HepG2 (cell line): ENCODE results near the gene IFITM10. TPM values are rescaled to one million over a fixed set of nuclear protein-coding genes. Genes with fewer than 3 reads are reported as not detected.

ENCODE experiments used
- DNMT1 ChIP-seq: sonication (generic); formaldehyde crosslinking; IDR thresholded peaks from 2 replicates; pipeline ENCODE4 v1.5.1; 2020; ENCODE audit warnings: mild to moderate bottlenecking, missing genetic modification reagents
- PAXIP1 ChIP-seq: sonication (generic); formaldehyde crosslinking; conservative IDR thresholded peaks from 2 replicates; pipeline ENCODE4 v1.4.0; 2020; ENCODE audit warnings: mild to moderate bottlenecking, missing genetic modification reagents, moderate library complexity
- THAP7 ChIP-seq: sonication (generic); formaldehyde crosslinking; IDR thresholded peaks from 2 replicates; pipeline ENCODE4 v1.8.1; 2023; ENCODE audit warnings: mild to moderate bottlenecking, missing genetic modification reagents
- UBTF ChIP-seq: sonication (generic); formaldehyde crosslinking; IDR thresholded peaks from 2 replicates; pipeline ENCODE4 v1.4.0; 2020; ENCODE audit warnings: mild to moderate bottlenecking, missing genetic modification reagents
- ZBTB33 ChIP-seq: sonication (generic); formaldehyde crosslinking; IDR thresholded peaks from 2 replicates; pipeline ENCODE4 v1.4.0; 2020; ENCODE audit warnings: missing genetic modification reagents
- ZBTB46 ChIP-seq: sonication (generic); formaldehyde crosslinking; IDR thresholded peaks from 2 replicates; pipeline ENCODE4 v1.4.0; 2020; ENCODE audit warnings: mild to moderate bottlenecking, missing genetic modification reagents, borderline replicate concordance
- ZNF354B ChIP-seq: sonication (generic); formaldehyde crosslinking; IDR thresholded peaks from 2 replicates; pipeline ENCODE4 v1.8.0; 2022; ENCODE audit warnings: mild to moderate bottlenecking, missing genetic modification reagents
- ZNF598 ChIP-seq: sonication (generic); formaldehyde crosslinking; IDR thresholded peaks from 2 replicates; pipeline ENCODE4 v1.5.1; 2020; ENCODE audit warnings: mild to moderate bottlenecking, missing genetic modification reagents, borderline replicate concordance
- ZNF749 ChIP-seq: sonication (generic); formaldehyde crosslinking; IDR thresholded peaks from 2 replicates; pipeline ENCODE4 v1.8.0; 2022; ENCODE audit warnings: mild to moderate bottlenecking, missing genetic modification reagents, moderate library complexity, borderline replicate concordance
- polyA plus RNA-seq, 8 experiments: library from polyadenylated mRNA; depleted of rRNA in 3 of 8; stranded (reverse) in 7 of 8; unstranded in 1 of 8; fragments of >200 nt; fragmentation: Illumina TruSeq in 4 of 8; extraction: Trizol in 4 of 8; gene quantifications; 2 replicates each; pipeline versions ENCODE4 v1.2.1 to v1.2.3, GENCODE V29; 2011 to 2016; ENCODE audit warnings: low read depth in 4 of 8, missing spikeins in 1 of 8, mixed read lengths in 1 of 8; ENCODE audit not compliant: insufficient read depth in 1 of 8
- total RNA-seq, 5 experiments: library from RNA; depleted of rRNA; stranded (reverse); fragments of >200 nt; fragmentation: Illumina TruSeq; extraction: Trizol; gene quantifications; 2 replicates each; pipeline ENCODE4 v1.2.3, GENCODE V29; 2016; ENCODE audit warnings: low read depth in 1 of 5
- TF ChIP-seq, protein P1 (sequence below): IDR thresholded peaks from 2 replicates; pipeline ENCODE4 v1.6.1; 2018; ENCODE audit warnings: missing genetic modification reagents
- TF ChIP-seq, protein P2 (sequence below): sonication (generic); formaldehyde crosslinking; IDR thresholded peaks from 2 replicates; pipeline ENCODE4 v1.5.0; 2020; ENCODE audit warnings: missing genetic modification reagents
- TF ChIP-seq, protein P3 (sequence below): conservative IDR thresholded peaks from 2 replicates; pipeline ENCODE4 v1.6.1; 2018; ENCODE audit warnings: missing genetic modification reagents

Gene IFITM10
- total and polyA plus RNA-seq, 2 of the 13 experiments (the other 11 are each of a cell fraction or from before 2014, with no cell fraction given): 0.09 to 0.13 TPM

DNA sequence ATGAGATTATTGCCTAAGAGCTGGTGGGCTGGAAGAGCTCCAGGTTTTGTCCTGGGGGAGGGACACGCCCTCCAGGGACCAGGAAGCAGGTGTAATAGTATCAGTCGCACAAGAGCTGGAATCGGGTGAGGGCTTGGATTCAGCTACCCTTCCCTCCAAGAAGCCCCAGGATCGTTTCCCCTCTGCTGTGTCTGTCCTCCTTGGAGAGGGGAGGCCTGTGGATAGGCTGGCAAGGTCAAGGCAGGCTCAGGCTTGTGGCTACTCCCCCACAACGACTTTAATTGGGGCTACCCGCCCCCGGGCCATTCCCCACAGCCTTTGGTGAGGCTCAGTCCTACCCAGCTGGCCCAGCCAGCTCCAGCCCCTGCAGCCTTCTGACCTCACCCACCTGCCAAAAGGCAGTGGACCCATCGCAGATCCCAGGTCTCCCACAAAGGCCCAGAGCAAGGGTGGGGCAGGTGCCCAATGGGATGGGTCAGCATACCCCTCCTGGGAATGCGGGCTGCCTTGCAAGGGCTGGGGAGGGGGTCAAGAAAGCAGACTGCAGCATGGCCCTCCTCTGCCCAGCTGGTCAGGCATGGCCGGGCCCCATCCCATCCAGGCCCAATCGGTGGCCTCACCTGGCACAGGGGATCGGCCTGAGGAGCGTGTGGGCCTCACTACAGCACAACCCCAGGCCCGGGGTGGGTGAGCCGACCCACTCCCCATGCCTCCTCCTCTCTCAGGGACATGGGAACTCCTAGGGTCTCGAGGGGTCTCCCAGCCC is 12.3 kb upstream of the IFITM10 start (continued):
- TF ChIP-seq PAXIP1 (CRISPR knock-in tag) (0 out of 2 replicates have a peak, but pooled peaks have one; percentile 44), ZNF354B (CRISPR knock-in tag) (no peak), ZBTB33 (CRISPR knock-in tag) (no peak), ZBTB46 (CRISPR knock-in tag) (no peak), UBTF (peak; percentile 27; the same call in 1 of the 2 replicates), ZNF749 (no peak), THAP7 (0 out of 2 replicates have a peak, but pooled peaks have one; percentile 14), DNMT1 (CRISPR knock-in tag) (no peak), ZNF598 (CRISPR knock-in tag) (0 out of 2 replicates have a peak, but pooled peaks have one; percentile 24)
- TF ChIP-seq, protein P1, sequence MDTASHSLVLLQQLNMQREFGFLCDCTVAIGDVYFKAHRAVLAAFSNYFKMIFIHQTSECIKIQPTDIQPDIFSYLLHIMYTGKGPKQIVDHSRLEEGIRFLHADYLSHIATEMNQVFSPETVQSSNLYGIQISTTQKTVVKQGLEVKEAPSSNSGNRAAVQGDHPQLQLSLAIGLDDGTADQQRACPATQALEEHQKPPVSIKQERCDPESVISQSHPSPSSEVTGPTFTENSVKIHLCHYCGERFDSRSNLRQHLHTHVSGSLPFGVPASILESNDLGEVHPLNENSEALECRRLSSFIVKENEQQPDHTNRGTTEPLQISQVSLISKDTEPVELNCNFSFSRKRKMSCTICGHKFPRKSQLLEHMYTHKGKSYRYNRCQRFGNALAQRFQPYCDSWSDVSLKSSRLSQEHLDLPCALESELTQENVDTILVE (CRISPR knock-in tag): peak; percentile 54
- TF ChIP-seq, protein P2, sequence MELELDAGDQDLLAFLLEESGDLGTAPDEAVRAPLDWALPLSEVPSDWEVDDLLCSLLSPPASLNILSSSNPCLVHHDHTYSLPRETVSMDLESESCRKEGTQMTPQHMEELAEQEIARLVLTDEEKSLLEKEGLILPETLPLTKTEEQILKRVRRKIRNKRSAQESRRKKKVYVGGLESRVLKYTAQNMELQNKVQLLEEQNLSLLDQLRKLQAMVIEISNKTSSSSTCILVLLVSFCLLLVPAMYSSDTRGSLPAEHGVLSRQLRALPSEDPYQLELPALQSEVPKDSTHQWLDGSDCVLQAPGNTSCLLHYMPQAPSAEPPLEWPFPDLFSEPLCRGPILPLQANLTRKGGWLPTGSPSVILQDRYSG (CRISPR knock-in tag): no peak
- TF ChIP-seq, protein P3, sequence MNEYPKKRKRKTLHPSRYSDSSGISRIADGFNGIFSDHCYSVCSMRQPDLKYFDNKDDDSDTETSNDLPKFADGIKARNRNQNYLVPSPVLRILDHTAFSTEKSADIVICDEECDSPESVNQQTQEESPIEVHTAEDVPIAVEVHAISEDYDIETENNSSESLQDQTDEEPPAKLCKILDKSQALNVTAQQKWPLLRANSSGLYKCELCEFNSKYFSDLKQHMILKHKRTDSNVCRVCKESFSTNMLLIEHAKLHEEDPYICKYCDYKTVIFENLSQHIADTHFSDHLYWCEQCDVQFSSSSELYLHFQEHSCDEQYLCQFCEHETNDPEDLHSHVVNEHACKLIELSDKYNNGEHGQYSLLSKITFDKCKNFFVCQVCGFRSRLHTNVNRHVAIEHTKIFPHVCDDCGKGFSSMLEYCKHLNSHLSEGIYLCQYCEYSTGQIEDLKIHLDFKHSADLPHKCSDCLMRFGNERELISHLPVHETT (CRISPR knock-in tag): 0 out of 2 replicates have a peak, but pooled peaks have one; percentile 58
